Sigmoid colon (tissue), 7 donors: Measurements from ENCODE around the gene P2RY11. TPM values are rescaled to one million over a fixed set of nuclear protein-coding genes. Genes with fewer than 3 reads are reported as not detected.

Source experiments
- DNase-seq: peaks from one replicate; pipeline ENCODE4 v3.0.0-alpha.2; 2019
- H3K27ac ChIP-seq, 4 donors: fragments of 200-600 bp; sonication (generic); one replicate each; pipeline ENCODE4 v1.5.1; 2016 to 2019; ENCODE audit warnings: mild to moderate bottlenecking in 1 of 4
- H3K27me3 ChIP-seq, 3 donors: fragments of 200-600 bp; sonication (generic); one replicate each; pipeline ENCODE4 v1.5.1; 2019; ENCODE audit warnings: mild to moderate bottlenecking in 1 of 3
- H3K36me3 ChIP-seq, 4 donors: fragments of 200-600 bp; sonication (generic); one replicate each; pipeline ENCODE4 v1.5.1; 2016 to 2019
- H3K4me1 ChIP-seq, 4 donors: fragments of 200-600 bp; sonication (generic); one replicate each; pipeline ENCODE4 v1.5.1; 2017 to 2019
- H3K4me3 ChIP-seq, 4 donors: fragments of 200-600 bp; sonication (generic); one replicate each; pipeline ENCODE4 v1.5.1; 2017 to 2019; ENCODE audit warnings: mild to moderate bottlenecking in 2 of 4, moderate library complexity in 1 of 4
- H3K9me3 ChIP-seq, 4 donors: fragments of 200-600 bp in 3 of 4; sonication (generic) in 3 of 4; one replicate each; pipeline versions ENCODE4 v1.5.1 to v1.6.1; 2013 to 2019
- EP300 ChIP-seq, 4 donors: sonication (generic); formaldehyde crosslinking; IDR thresholded peaks; one replicate each; pipeline ENCODE4 v1.6.1; 2017; ENCODE audit warnings: antibody characterized with exemption in 4 of 4
- POLR2A ChIP-seq, 2 donors: fragments of 450-650 bp; IDR thresholded peaks; one replicate each; pipeline ENCODE4 v1.6.1; 2016; ENCODE audit warnings: antibody characterized with exemption in 2 of 2, mild to moderate bottlenecking in 2 of 2, moderate library complexity in 2 of 2
- POLR2AphosphoS5 ChIP-seq, 4 donors: sonication (generic); formaldehyde crosslinking; IDR thresholded peaks; one replicate each; pipeline ENCODE4 v1.6.1; 2017; ENCODE audit warnings: antibody characterized with exemption in 4 of 4
- WGBS, 2 donors: extraction: QIAGEN DNeasy Blood & Tissue Kit; methylation state at CpG; one replicate each; pipeline ENCODE4 v1.1.7; 2013; 5-methylcytosine and 5-hydroxymethylcytosine counted together
- intact Hi-C: fragments of 100-400 bp; cut with DNase I; formaldehyde crosslinking; loops from one replicate; pipeline ENCODE4 v1.15.1; 2023
- polyA plus RNA-seq, 3 donors: library from polyadenylated mRNA; stranded (reverse); fragments of 200-250 nt; gene quantifications; one replicate each; pipeline ENCODE4 v1.2.3, GENCODE V29; 2013
- total RNA-seq, 4 donors: library from RNA; depleted of rRNA; stranded (reverse); fragments of >200 nt; gene quantifications; one replicate each; pipeline ENCODE4 v1.1.0, GENCODE V29; 2016
- TF ChIP-seq, protein P1 (sequence below), 4 experiments: fragments of 450-650 bp in 3 of 4; fragments of 200-600 bp in 1 of 4; IDR thresholded peaks; one replicate each; pipeline ENCODE4 v1.5.1; 2016 to 2019; ENCODE audit warnings: antibody characterized with exemption in 4 of 4, mild to moderate bottlenecking in 3 of 4, moderate library complexity in 2 of 4
- donor health status: healthy with polysubstance abuse.
- donor health status: Bipolar disorder and iron deficiency.
- donor health status: healthy.

The P2RY11 gene
- total and polyA plus RNA-seq, 7 donors = 1.2 to 18.5 (median 3.9) TPM

DNA sequence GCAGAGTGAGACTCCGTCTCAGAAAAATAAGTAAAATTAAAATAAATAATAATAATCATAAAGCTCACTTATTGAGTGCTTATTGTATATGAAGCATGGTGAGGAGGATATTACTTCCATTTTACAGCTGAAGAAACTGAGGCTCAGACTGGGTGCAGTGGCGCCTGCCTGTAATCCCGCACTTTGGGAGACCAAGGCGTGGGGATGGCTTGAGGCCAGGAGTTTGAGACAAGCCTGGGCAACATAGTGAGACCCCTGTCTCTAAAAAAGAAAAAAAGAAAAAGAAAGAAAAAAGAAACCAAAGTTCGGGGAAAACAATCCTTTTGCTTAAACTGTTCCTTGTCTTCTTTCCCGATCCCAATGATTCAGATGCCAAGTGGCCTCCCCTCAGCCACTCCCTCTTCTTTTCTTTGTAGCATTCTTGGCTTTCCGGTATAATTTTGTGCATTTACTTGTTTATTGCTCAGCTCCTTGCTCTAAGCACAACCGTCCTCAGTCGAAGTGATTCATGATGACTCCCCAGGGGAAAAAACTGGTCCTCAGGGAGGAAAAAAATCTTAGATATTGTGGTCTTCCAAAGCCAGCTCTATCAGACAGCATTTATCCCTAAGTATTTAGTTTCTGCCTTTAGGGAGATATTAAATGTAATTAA is 9.2 kb downstream of the P2RY11 start:
- H3K4me1 ChIP-seq = peaks cover 0 to 30% (median 16%) of the 10 kb centered on the region in 4 donors
- H3K4me3 ChIP-seq = no peak overlapping the region
- WGBS, 2 donors = 62 to 75% methylated on average over 9 of the region's 9 CpGs
- peaks cover 16 to 29% (median 23%) of the 10 kb centered on the region in 4 donors for H3K36me3 ChIP-seq
- DNase-seq = no peak
- no peaks in the 10 kb centered on the region for H3K27me3 ChIP-seq
- TF ChIP-seq, protein P1, sequence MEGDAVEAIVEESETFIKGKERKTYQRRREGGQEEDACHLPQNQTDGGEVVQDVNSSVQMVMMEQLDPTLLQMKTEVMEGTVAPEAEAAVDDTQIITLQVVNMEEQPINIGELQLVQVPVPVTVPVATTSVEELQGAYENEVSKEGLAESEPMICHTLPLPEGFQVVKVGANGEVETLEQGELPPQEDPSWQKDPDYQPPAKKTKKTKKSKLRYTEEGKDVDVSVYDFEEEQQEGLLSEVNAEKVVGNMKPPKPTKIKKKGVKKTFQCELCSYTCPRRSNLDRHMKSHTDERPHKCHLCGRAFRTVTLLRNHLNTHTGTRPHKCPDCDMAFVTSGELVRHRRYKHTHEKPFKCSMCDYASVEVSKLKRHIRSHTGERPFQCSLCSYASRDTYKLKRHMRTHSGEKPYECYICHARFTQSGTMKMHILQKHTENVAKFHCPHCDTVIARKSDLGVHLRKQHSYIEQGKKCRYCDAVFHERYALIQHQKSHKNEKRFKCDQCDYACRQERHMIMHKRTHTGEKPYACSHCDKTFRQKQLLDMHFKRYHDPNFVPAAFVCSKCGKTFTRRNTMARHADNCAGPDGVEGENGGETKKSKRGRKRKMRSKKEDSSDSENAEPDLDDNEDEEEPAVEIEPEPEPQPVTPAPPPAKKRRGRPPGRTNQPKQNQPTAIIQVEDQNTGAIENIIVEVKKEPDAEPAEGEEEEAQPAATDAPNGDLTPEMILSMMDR (IDR thresholded peaks at IDR 0.05) = no peak
- TF ChIP-seq POLR2A (IDR thresholded peaks at IDR 0.05) = no peak
- no peak for TF ChIP-seq POLR2AphosphoS5 (IDR thresholded peaks at IDR 0.05)
- TF ChIP-seq EP300 (IDR thresholded peaks at IDR 0.05) = no peak
- H3K27ac ChIP-seq = peak overlapping the region; percentile 37 to 88 (median 79)
- intact Hi-C loops = no loop called here
- H3K9me3 ChIP-seq = no peaks in the 10 kb centered on the region

DNA sequence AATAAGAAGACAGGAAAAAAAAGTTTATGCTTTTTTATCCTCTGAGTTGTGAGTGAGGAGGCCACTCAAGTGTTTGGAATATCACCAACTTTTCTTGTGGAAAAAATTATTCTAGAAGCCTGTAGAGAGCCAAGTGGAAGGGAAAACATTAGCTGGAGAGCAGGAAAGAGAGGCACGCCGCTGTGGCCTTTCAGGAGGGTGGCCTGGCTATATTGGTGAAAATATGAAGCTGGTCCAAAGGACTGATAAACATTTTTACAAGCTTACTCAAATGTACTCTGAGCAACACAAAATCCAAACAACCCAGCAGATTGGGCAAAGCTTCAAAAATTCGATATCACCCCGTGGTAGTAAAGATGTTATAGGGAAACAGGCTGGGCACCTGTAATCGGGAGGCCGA is 10.6 kb downstream of the P2RY11 start:
- Histone ChIP-seq H3K27me3 (no peaks in the 10 kb centered on the region), H3K4me3 (no peak overlapping the region), H3K4me1 (peaks cover 0 to 30% (median 15%) of the 10 kb centered on the region in 4 donors), H3K9me3 (no peaks in the 10 kb centered on the region), H3K27ac (peak overlapping the region; percentile 37 to 88 (median 79)), H3K36me3 (peaks cover 2 to 16% (median 9%) of the 10 kb centered on the region in 4 donors)
- TF ChIP-seq, protein P1 (IDR thresholded peaks at IDR 0.05) = no peak
- TF ChIP-seq EP300 (IDR thresholded peaks at IDR 0.05) (no peak), POLR2AphosphoS5 (IDR thresholded peaks at IDR 0.05) (no peak), POLR2A (IDR thresholded peaks at IDR 0.05) (no peak)
- no peak for DNase-seq
- 49 to 70% methylated on average over 6 of the region's 6 CpGs for WGBS, 2 donors
- intact Hi-C loops = no loop called here

DNA sequence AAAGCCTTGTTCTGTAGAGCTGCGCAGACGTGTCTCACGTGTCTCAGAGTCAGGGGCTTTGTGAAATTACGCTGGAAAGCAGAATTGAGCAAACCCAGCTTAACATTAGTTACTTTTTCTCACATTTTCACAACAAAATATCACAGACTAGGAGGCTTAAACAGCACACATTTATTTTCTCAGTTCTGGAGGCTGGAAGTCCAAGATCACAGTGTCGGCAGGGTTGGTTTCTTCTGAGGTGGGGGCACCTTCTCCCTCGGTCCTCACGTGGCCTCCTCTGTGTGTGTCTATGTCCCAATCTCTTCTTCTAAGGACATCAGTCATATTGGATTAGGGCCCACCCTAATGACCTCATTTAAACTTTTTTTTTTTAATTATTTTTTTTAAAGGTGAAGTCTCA is 12.9 kb downstream of the P2RY11 start:
- TF ChIP-seq POLR2AphosphoS5 (IDR thresholded peaks at IDR 0.05) (no peak), EP300 (IDR thresholded peaks at IDR 0.05) (no peak), POLR2A (IDR thresholded peaks at IDR 0.05) (no peak)
- TF ChIP-seq, protein P1 (IDR thresholded peaks at IDR 0.05) = no peak
- peaks cover 0 to 15% (median 2%) of the 10 kb centered on the region in 4 donors for H3K4me1 ChIP-seq
- intact Hi-C loops = no loop called here
- H3K4me3 ChIP-seq = no peak overlapping the region
- 95 to 97% methylated on average over 7 of the region's 7 CpGs for WGBS, 2 donors
- H3K27ac ChIP-seq = no peak overlapping the region
- no peaks in the 10 kb centered on the region for H3K9me3 ChIP-seq
- no peaks in the 10 kb centered on the region for H3K27me3 ChIP-seq
- no peak for DNase-seq
- peaks cover 0 to 11% (median 0%) of the 10 kb centered on the region in 4 donors for H3K36me3 ChIP-seq

DNA sequence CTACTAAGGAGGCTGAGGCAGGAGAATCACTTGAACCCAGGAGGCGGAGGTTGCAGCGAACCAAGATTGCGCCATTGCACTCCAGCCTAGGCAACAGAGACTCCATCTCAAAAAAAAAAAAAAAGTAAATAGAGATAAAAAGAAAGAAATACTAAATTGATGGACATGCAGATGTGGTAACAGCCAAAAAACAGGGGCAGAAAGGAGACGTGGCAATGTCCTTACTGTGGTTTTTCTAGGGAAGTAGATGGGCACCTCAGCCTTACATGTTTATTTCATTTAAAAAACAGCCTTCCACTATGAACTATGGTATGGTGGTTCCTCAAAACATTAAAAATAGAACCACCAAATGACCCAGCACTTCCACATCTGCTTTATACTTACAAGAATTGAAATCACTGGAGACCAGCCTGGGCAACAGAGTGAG is 14.7 kb downstream of the P2RY11 start:
- peaks cover 0 to 11% (median 1%) of the 10 kb centered on the region in 4 donors for H3K36me3 ChIP-seq
- 79 to 90% methylated on average over 4 of the region's 4 CpGs for WGBS, 2 donors
- no peaks in the 10 kb centered on the region for H3K9me3 ChIP-seq
- intact Hi-C loops = no loop called here
- H3K4me1 ChIP-seq = peaks cover 0 to 8% (median 0%) of the 10 kb centered on the region in 4 donors
- TF ChIP-seq, protein P1 (IDR thresholded peaks at IDR 0.05) = no peak
- TF ChIP-seq EP300 (IDR thresholded peaks at IDR 0.05) (no peak), POLR2A (IDR thresholded peaks at IDR 0.05) (no peak), POLR2AphosphoS5 (IDR thresholded peaks at IDR 0.05) (no peak)
- peak overlapping the region in 1 of 4 donors; percentile 5 for H3K27ac ChIP-seq
- H3K4me3 ChIP-seq = no peak overlapping the region
- no peaks in the 10 kb centered on the region for H3K27me3 ChIP-seq
- DNase-seq = no peak
